Measurements from ENCODE around the gene ITGA1. TPM values are rescaled to one million over a fixed set of nuclear protein-coding genes. Genes with fewer than 3 reads are reported as not detected.

Gene ITGA1
- total RNA-seq, 1 donor from 2014 or later: 3.0 TPM

- no peak for TF ChIP-seq CTCF (conservative IDR thresholded peaks at IDR 0.05)
- DNase-seq (ENCODE audit: low read depth, low spot score): no peak
- no peak overlapping the region for H3K27ac Mint-ChIP-seq (ENCODE audit: unreplicated experiment)
- no peaks in the 10 kb centered on the region for H3K27me3 Mint-ChIP-seq (ENCODE audit: low read depth)
- H3K36me3 Mint-ChIP-seq (ENCODE audit: low read depth): no peaks in the 10 kb centered on the region
- no peaks in the 10 kb centered on the region for H3K9me3 Mint-ChIP-seq
- peak overlapping the region; percentile 9 for H3K4me3 Mint-ChIP-seq
- peaks cover 31% of the 10 kb centered on the region for H3K4me1 Mint-ChIP-seq
Observed at GRCh38 chr5:52796516-52797103, 8.9 kb downstream of the ITGA1 start.

DNA sequence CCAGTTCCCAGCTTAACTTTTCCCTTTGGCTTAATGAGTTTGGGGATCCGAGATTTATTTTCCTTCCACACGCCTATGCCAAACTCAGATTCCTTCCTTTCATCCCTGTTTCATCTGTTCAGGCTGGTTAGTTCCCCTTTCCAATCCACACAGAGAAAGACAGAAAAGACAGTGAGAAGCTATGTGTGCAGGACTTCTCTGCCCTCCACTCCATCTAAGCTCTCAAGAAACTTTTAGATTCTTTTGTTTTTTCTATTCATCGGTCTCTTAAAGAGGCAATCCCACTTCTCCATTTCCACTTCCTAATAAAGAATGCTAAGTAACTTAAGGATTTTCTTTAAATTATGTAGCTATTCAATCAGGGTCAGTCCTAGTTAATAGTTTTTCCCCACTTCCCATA is 11.2 kb downstream of the ITGA1 start:
- no peaks in the 10 kb centered on the region for H3K9me3 Mint-ChIP-seq
- H3K27ac Mint-ChIP-seq (ENCODE audit: unreplicated experiment): no peak overlapping the region
- peak overlapping the region; percentile 95 for H3K4me3 Mint-ChIP-seq
- H3K4me1 Mint-ChIP-seq: peaks cover 37% of the 10 kb centered on the region
- no peaks in the 10 kb centered on the region for H3K27me3 Mint-ChIP-seq (ENCODE audit: low read depth)
- DNase-seq (ENCODE audit: low read depth, low spot score): no peak
- no peak for TF ChIP-seq CTCF (conservative IDR thresholded peaks at IDR 0.05)
- H3K36me3 Mint-ChIP-seq (ENCODE audit: low read depth): no peaks in the 10 kb centered on the region

GRCh38 chr5:52799358-52799982 is 11.8 kb downstream of the ITGA1 start:
- Mint-ChIP-seq H3K9me3 (no peaks in the 10 kb centered on the region), H3K4me1 (peaks cover 41% of the 10 kb centered on the region), H3K27me3 (ENCODE audit: low read depth) (no peaks in the 10 kb centered on the region), H3K4me3 (peak overlapping the region; percentile 95), H3K36me3 (ENCODE audit: low read depth) (peaks cover 3% of the 10 kb centered on the region), H3K27ac (ENCODE audit: unreplicated experiment) (peak overlapping the region; percentile 90)
- no peak for TF ChIP-seq CTCF (conservative IDR thresholded peaks at IDR 0.05)
- DNase-seq (ENCODE audit: low read depth, low spot score): no peak

GRCh38 chr5:52799983-52800393 is 12.3 kb downstream of the ITGA1 start:
- H3K4me1 Mint-ChIP-seq: peaks cover 43% of the 10 kb centered on the region
- peak; percentile 91 for DNase-seq (ENCODE audit: low read depth, low spot score)
- no peak for TF ChIP-seq CTCF (conservative IDR thresholded peaks at IDR 0.05)

GRCh38 chr5:52800394-52801213 is 12.9 kb downstream of the ITGA1 start:
- peak overlapping the region; percentile 90 for H3K27ac Mint-ChIP-seq (ENCODE audit: unreplicated experiment)
- no peaks in the 10 kb centered on the region for H3K9me3 Mint-ChIP-seq
- H3K4me1 Mint-ChIP-seq: peaks cover 43% of the 10 kb centered on the region
- peak; percentile 28 for TF ChIP-seq CTCF (conservative IDR thresholded peaks at IDR 0.05)
- peaks cover 5% of the 10 kb centered on the region for H3K36me3 Mint-ChIP-seq (ENCODE audit: low read depth)
- DNase-seq (ENCODE audit: low read depth, low spot score): peak; percentile 17
- no peaks in the 10 kb centered on the region for H3K27me3 Mint-ChIP-seq (ENCODE audit: low read depth)
- peak overlapping the region; percentile 95 for H3K4me3 Mint-ChIP-seq

More at GRCh38 chr5:52799983-52800393, 12.3 kb downstream of the ITGA1 start:
- peaks cover 5% of the 10 kb centered on the region for H3K36me3 Mint-ChIP-seq (ENCODE audit: low read depth)
- no peaks in the 10 kb centered on the region for H3K9me3 Mint-ChIP-seq
- H3K27ac Mint-ChIP-seq (ENCODE audit: unreplicated experiment): peak overlapping the region; percentile 90
- peak overlapping the region; percentile 95 for H3K4me3 Mint-ChIP-seq
- no peaks in the 10 kb centered on the region for H3K27me3 Mint-ChIP-seq (ENCODE audit: low read depth)

All from neural crest cell (in vitro differentiated cells).